Stimulated activated CD8-positive, alpha-beta memory T cell treated with anti-CD3 and anti-CD28 coated beads, Interleukin-12 subunit alpha, Interleukin-12 subunit beta, amount 100 ng/mL, for 24 hours (primary cell): ENCODE results near the gene INHBB.
"Not testable (repeated sequence)": the region's sequence is repeated elsewhere in the genome, so short reads cannot be mapped to it uniquely, and the experiment has no call there.

Source experiments
- DNase-seq: peaks from one replicate; pipeline ENCODE4 v3.0.0-alpha.2; 2020; ENCODE audit errors: extremely low read depth

The INHBB gene

DNA sequence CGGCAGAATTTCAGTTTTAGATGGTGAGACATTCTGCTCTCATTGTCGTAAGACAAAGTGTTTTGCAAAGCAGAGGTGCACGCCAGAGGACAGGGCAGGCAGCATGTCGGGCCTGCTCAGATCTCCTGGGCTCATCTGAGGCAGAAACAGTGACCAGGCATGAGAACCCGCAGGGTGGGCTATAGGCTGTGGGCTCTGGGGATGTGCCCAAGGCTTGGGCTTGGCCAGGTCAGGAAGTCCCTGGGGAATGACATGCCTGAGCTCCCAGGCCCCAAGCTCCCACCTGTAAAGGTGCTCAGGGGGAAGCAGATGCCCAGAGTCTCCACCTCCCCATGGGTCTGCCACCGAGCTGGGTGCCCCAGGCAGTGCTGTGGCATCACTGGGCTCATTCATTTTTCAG is 35.3 kb downstream of the INHBB start:
- no peak for DNase-seq

- DNase-seq, result no peak
Observed at GRCh38 chr2:120381661-120382060, 35.7 kb downstream of the INHBB start.

DNA sequence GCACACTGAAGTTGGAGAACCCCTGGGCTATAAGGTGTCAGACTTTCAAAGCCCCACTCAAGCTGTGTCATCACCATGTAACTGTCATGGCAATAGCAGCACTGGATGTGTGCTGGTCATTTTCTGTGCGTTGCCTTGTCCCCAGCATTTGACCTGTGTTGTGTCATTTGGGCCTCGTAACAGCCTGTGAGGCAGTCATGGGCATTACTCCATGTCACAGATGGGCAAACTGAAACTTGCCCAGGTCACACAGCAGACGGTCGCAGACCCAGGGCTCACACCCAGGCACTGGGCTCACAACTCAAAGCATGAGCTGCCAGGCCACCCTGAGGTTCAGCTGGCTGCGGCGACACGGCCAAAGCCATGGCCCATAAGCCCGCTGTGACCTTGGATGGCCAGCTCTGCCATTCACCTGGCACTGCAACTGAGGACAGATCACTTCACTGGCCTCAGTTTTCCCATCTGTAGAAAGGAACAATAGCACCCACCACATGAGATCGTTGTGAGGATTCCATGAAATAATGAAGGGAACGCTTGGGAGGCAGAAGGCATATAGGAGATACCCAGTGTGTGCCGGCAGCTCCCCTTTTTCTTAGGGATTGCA is 36.7 kb downstream of the INHBB start:
- DNase-seq, result no peak

DNA sequence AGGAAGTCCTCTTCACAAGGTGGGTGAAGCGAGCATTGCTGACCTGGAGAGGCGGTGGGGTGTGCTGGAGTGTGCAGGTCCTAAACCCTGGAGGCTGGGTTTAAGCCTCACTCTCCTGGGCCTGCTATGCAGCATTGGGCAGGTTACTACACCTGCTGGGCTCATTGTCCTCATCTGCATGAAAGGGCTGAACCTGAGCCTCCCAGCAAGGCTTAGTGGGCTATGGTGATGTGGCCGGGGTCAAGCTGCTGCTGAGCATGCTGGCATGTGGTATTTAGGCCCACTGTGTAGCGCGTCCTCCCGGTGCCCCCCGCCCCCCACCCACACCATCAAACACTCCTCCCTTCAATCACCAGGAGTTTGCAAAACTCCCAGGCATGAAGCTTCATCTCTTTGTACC is 37.3 kb downstream of the INHBB start:
- DNase-seq, result no peak

- no peak for DNase-seq
Observed at GRCh38 chr2:120383631-120384340, 37.9 kb downstream of the INHBB start.

DNA sequence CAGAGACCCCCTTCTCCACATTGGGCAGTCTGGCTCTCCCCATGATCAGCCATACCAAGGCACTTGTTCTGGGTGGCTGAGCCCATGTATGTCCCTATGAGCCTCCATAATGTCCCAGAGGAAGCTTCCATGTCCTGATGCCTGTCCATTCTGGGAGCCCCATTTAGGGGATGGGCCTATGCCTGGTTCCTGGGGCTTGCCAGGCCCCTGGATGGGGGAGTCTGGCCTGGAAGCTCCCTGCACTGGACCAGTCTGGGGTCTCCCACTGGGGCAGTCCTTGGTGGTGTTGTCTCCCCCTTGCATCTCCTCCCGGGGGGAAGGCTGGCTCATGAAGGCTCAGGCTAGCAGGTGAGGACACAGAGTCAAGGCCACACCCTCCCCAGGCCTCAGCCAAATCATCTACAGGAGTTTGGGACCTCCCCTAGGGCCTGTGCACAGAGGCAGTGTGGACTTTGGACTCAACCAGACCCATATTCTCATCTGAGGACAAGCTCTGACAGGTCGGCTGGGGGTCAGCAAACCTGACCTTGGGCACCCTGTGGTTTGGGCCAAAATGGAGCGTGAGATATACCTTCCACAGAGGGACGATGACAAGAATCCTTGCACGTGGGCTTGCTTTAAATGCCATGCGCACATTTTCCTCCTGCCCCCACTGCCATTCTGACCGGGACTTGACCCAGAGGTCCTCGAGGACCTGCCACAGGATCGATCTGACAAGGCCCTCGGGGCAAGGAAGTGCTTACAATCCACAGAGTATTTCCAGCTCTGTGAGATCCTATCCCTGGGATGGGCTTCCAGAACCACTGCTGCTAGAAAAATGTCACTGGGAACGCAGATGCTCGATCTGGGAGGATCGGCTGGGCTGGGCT is 38.8 kb downstream of the INHBB start:
- no peak for DNase-seq

DNA sequence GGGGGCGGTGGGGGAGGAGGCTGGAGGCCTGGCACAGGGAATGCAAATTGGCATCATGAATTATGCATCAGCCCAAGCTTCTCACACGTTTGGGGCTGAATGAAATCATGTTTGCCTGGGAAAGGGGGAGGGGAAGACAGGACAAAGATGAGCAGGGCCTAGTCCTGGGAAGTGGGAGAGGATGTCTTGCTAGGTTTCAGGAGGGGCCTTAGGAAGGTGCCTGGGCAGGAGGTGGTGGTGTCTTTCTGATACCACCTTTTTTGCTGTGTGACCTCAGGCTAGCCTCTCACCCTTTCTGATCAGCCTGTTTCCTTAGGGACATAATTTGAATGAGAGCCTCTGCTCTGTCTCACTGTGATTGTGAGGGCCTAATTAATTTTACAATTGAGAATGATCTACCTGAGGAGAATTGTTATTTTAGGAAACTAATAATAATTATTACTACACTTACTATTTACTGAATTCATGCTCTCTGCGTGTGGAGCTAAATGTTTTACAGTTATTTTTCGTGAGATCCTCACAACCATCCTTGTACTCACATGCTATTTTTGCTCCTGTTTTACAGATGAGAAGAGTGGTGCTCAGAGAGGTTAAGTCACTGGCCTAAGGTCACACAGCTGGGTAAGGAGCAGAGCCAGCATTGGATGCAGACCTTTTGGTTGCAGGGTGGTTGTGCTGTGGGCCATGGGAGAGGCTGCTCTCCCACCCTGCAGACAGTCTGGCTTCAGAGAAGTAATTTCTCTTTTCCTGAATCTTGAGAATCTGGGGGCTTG is 39.6 kb downstream of the INHBB start:
- DNase-seq, result no peak

DNA sequence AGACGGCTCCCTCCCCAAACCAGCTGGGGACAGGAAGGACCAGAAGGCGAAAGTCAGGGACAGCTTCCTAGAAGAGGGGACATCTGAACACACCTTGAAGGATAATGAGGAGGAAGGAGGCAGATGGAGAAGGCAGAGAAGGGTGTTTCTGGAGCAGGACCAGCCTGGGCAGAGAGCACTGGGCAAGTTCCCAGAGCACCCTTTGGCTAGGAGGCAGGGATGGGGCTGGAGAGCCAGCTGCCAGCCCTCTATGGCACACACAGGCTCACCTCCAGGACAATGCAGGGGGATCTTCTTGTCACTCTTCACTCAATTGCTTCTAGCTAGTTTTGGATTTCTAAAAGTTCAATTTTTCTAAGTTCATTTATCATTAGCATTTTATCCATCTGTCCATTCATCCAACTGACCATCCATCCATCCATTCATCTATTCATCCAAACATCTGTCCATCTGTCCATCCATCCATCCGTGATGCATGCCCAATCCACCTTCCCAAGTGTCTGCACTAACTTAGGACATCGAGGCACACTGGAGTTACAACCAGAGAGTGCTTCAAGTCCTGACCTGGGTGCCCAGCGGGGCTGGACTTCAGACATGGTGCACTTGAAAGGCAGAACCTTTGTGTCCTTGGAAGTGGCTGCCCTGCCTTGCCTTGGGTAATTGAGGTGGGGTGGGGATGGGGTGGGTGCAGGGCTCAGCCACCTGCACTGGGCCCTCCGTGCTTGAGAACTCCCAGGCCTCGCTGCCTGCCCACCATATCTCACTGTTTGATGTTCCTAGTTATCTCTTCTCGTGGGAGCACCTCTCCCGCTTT is 42.5 kb downstream of the INHBB start:
- DNase-seq, result no peak

- DNase-seq, result no peak
Observed at GRCh38 chr2:120389036-120389391, 43.1 kb downstream of the INHBB start.

- DNase-seq, result no peak
Observed at GRCh38 chr2:120390381-120391055, 44.6 kb downstream of the INHBB start.

- DNase-seq, result not testable (repeated sequence)
Observed at GRCh38 chr2:120391382-120391781, 45.4 kb downstream of the INHBB start.

GRCh38 chr2:120391911-120392665 is 46.2 kb downstream of the INHBB start:
- DNase-seq, result no peak

- DNase-seq, result no peak
Observed at GRCh38 chr2:120392923-120393322, 47.0 kb downstream of the INHBB start.

DNA sequence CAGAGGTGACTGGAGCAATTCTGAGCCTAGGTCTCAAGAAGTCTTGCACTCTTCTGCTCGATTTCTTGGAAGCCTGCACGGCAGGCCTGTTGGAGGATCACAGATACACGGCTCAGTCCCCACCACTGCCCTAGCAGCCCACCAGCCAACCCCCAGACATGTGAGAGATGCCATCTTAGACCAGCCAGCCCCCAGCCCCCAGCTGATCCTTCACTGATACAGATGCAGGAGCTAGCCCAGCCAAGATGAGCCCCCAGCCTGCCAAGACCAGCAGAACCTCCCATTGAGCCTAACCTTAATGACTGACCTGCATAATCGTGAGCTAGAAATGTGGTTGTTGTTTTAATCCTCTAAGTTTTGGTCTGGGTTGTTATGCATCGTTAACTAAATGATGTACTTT is 47.5 kb downstream of the INHBB start:
- no peak for DNase-seq

DNA sequence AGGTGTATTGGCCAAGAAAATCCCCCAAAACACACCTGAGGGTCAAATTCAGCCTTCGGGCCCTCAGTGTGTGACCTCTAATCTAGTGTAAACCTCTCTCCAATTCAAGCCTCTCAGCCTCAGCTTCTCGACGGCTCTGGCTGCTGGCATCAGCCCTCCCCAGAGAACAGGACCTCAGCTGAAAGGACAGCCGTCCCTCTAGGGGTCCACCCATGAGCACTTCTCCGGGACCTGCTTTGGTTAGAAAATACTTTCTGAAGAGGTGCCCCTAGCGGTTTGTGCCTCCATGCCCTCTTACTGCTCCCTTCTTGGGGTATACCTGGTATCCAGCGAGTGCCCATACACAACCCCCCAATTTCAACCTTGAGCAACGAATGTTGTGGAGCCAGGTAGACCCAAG is 48.8 kb downstream of the INHBB start:
- DNase-seq, result no peak

DNA sequence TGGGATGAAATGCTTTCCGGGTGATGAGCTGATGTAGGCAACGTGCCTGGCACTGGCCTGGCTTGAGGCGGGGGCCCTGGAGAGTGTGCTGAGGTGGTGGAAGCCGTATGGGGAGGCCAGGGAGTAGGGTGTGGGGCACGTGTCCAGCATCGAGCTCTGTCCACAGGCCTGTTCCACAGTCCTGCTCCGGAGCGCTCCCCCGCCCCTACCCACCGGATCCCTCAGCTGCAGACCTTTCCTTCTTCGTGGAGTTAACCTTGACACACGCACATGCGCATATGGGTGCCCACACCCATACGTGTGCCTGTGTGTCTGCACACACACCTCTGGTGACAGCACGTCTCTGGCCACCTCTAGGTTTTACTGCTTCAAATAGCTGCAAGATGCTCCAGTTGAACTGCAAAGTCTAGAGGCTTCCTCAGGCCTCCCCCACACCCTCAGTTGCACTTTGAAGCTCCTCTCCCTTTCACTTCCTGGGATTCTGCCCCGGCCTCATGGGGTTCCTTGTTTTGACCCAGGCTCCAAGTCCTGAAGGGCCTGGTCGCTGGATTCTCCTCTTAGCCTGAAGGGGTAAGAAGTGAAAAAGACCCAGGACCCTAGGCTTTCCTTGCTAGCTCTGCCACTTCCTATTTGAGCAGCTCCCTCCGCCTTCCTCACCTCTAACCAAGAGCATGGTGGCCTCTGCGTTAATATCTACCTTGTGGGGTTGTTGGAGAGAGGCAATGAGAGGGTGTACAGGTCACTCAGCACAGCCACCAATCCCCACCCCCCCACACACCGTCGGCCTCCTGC is 49.5 kb downstream of the INHBB start:
- no peak for DNase-seq

GRCh38 chr2:120396013-120396860 is 50.3 kb downstream of the INHBB start:
- no peak for DNase-seq
